A549 (cell line): ENCODE data around the gene ASIC2. TPM values are rescaled to one million over a fixed set of nuclear protein-coding genes. Genes with fewer than 3 reads are reported as not detected.

Source experiments
- ATAC-seq, 2 experiments: fragments of 200-7000 bp in 1 of 2; fragments of >200 bp in 1 of 2; cut with Nextera tagmentation in 1 of 2; cut with Tn5 transposase in 1 of 2; 3 replicates each; pipeline versions ENCODE4 v1.8.0 to v1.9.1; 2018 to 2020; ENCODE audit warnings: mild to moderate bottlenecking in 1 of 2, moderate library complexity in 1 of 2
- CTCF ChIA-PET: fragments of 300-600 bp; sonication (Branson Sonifier 250); formaldehyde crosslinking; extraction: SDS; loops from one replicate; lab custom pipeline; 2021; ENCODE audit warnings: antibody characterized with exemption, inconsistent platforms; lab: Yijun Ruan, JAX
- POLR2A ChIA-PET: fragments of 350-600 bp; formaldehyde crosslinking; extraction: SDS; loops from one replicate; lab custom pipeline; 2021; ENCODE audit warnings: antibody characterized with exemption, inconsistent platforms; lab: Yijun Ruan, JAX
- DNase-seq, 2 experiments: peaks; one replicate each; pipeline versions ENCODE4 v3.0.0 to v3.0.0-alpha.2; 2011 to 2016; ENCODE audit warnings: low read depth in 1 of 2, low spot score in 1 of 2
- FAIRE-seq: peaks from 2 replicates; lab custom pipeline; 2011; peaks lifted over from hg19 to GRCh38; lab: Jason Lieb, UNC
- H3K27ac ChIP-seq, 2 experiments: fragments of >200 bp; sonication (Bioruptor Twin); formaldehyde crosslinking; 3 replicates each; pipeline ENCODE4 v1.5.1; 2016 to 2017
- H3K4me1 ChIP-seq: fragments of >200 bp; sonication (Bioruptor Twin); formaldehyde crosslinking; 3 replicates; pipeline ENCODE4 v1.6.1; 2016
- H3K4me2 ChIP-seq: fragments of >200 bp; sonication (Bioruptor Twin); formaldehyde crosslinking; 3 replicates; pipeline ENCODE4 v1.6.1; 2016
- H3K4me3 ChIP-seq: fragments of >200 bp; sonication (Bioruptor Twin); formaldehyde crosslinking; 3 replicates; pipeline ENCODE4 v1.5.1; 2016
- H3K9me3 ChIP-seq: fragments of >200 bp; sonication (Bioruptor Twin); formaldehyde crosslinking; 3 replicates; pipeline ENCODE4 v1.6.1; 2016
- BHLHE40 ChIP-seq: IDR thresholded peaks from 2 replicates; pipeline ENCODE4 v1.6.1; 2012; ENCODE audit warnings: low read depth, low read length, inconsistent platforms
- CBX2 ChIP-seq: fragments of 200-600 bp; sonication (generic); IDR thresholded peaks from 2 replicates; pipeline ENCODE4 v1.6.1; 2016; ENCODE audit warnings: low read depth, mild to moderate bottlenecking, borderline replicate concordance
- CBX8 ChIP-seq: fragments of 200-600 bp; sonication (generic); IDR thresholded peaks from 2 replicates; pipeline ENCODE4 v1.6.1; 2016
- CHD4 ChIP-seq: fragments of 200-600 bp; sonication (generic); IDR thresholded peaks from 2 replicates; pipeline ENCODE4 v1.6.1; 2016; ENCODE audit warnings: antibody characterized with exemption, mild to moderate bottlenecking, borderline replicate concordance
- EHF ChIP-seq: fragments of 250-450 bp; sonication (Bioruptor Pico); IDR thresholded peaks from 2 replicates; pipeline ENCODE4 v1.5.0; 2020; ENCODE audit warnings: mild to moderate bottlenecking
- EP300 ChIP-seq, 2 experiments: fragments of >200 bp; sonication (Bioruptor Twin); formaldehyde crosslinking; IDR thresholded peaks; 2 replicates in 1 of 2; 3 replicates in 1 of 2; pipeline ENCODE4 v1.6.1; 2016 to 2017
- ESRRA ChIP-seq: fragments of 150-350 bp; IDR thresholded peaks from 2 replicates; pipeline ENCODE4 v1.6.1; 2014; ENCODE audit warnings: mild to moderate bottlenecking, low read length, borderline replicate concordance
- GATA3 ChIP-seq: IDR thresholded peaks from 2 replicates; pipeline ENCODE4 v1.6.1; 2012; ENCODE audit warnings: borderline replicate concordance
- HDAC2 ChIP-seq: fragments of 200-600 bp; sonication (generic); IDR thresholded peaks from 2 replicates; pipeline ENCODE4 v1.6.1; 2016
- HMGXB4 ChIP-seq: fragments of 250-450 bp; sonication (Bioruptor Pico); IDR thresholded peaks from 2 replicates; pipeline ENCODE4 v1.5.0; 2021; ENCODE audit warnings: mild to moderate bottlenecking, moderate library complexity, borderline replicate concordance
- HOXB13 ChIP-seq: fragments of 250-450 bp; sonication (Bioruptor Pico); IDR thresholded peaks from 2 replicates; pipeline ENCODE4 v1.5.0; 2020; ENCODE audit warnings: low read depth, mild to moderate bottlenecking, moderate library complexity
- HOXB5 ChIP-seq: fragments of 250-450 bp; sonication (Bioruptor Pico); IDR thresholded peaks from 2 replicates; pipeline ENCODE4 v1.5.0; 2020; ENCODE audit warnings: mild to moderate bottlenecking, moderate library complexity
- JUN ChIP-seq, 2 experiments: fragments of >200 bp; sonication (Bioruptor Twin); formaldehyde crosslinking; IDR thresholded peaks; 2 replicates in 1 of 2; 3 replicates in 1 of 2; pipeline ENCODE4 v1.6.1; 2016 to 2017
- KDM5A ChIP-seq: fragments of 200-600 bp; sonication (generic); IDR thresholded peaks from 2 replicates; pipeline ENCODE4 v1.6.1; 2016; ENCODE audit warnings: antibody characterized with exemption, mild to moderate bottlenecking
- MAFK ChIP-seq: fragments of 450-650 bp; IDR thresholded peaks from 2 replicates; pipeline ENCODE4 v1.6.1; 2014; ENCODE audit not compliant: partially characterized antibody
- MAZ ChIP-seq: fragments of 150-350 bp; IDR thresholded peaks from 2 replicates; pipeline ENCODE4 v1.6.1; 2014; ENCODE audit warnings: antibody characterized with exemption, low read depth, low read length, borderline replicate concordance
- MYC ChIP-seq: IDR thresholded peaks from 2 replicates; pipeline ENCODE4 v1.6.1; 2012; ENCODE audit warnings: mild to moderate bottlenecking, inconsistent platforms, low read length, improper control_type of control experiment, borderline replicate concordance
- RAD21 ChIP-seq, 2 experiments: fragments of >200 bp in 1 of 2; sonication (Bioruptor Twin) in 1 of 2; formaldehyde crosslinking in 1 of 2; IDR thresholded peaks in 1 of 2; conservative IDR thresholded peaks in 1 of 2; 2 replicates in 1 of 2; 3 replicates in 1 of 2; pipeline ENCODE4 v1.6.1; 2012 to 2018; ENCODE audit warnings: inconsistent platforms in 1 of 2
- RNF2 ChIP-seq: fragments of 200-600 bp; sonication (generic); IDR thresholded peaks from 2 replicates; pipeline ENCODE4 v1.6.1; 2016; ENCODE audit warnings: low read depth, mild to moderate bottlenecking, antibody characterized with exemption, moderate library complexity, borderline replicate concordance
- SMC3 ChIP-seq: fragments of >200 bp; sonication (Bioruptor Twin); formaldehyde crosslinking; IDR thresholded peaks from 3 replicates; pipeline ENCODE4 v1.6.1; 2018; ENCODE audit warnings: inconsistent platforms
- TFCP2L1 ChIP-seq: fragments of 250-450 bp; sonication (Bioruptor Pico); IDR thresholded peaks from 2 replicates; pipeline ENCODE4 v1.5.0; 2021; ENCODE audit warnings: mild to moderate bottlenecking
- TP53 ChIP-seq: fragments of 250-450 bp; sonication (Bioruptor Pico); IDR thresholded peaks from 2 replicates; pipeline ENCODE4 v1.5.0; 2021; ENCODE audit warnings: mild to moderate bottlenecking, moderate library complexity
- ZFP36 ChIP-seq: fragments of 450-650 bp; IDR thresholded peaks from 2 replicates; pipeline ENCODE4 v1.6.1; 2014; ENCODE audit warnings: borderline replicate concordance; ENCODE audit not compliant: partially characterized antibody
- WGBS: methylation state at CpG from one replicate; pipeline ENCODE4 v1.1.6; 2017; ENCODE audit errors: missing lambda C conversion rate; 5-methylcytosine and 5-hydroxymethylcytosine counted together
- polyA plus RNA-seq, 4 experiments: library from polyadenylated mRNA; depleted of rRNA in 3 of 4; stranded (reverse); fragments of >200 nt; fragmentation: RNase III in 1 of 4; extraction: RNeasy Plus Mini Kit Qiagen cat#74134 plus additional on column Dnase treatment in 1 of 4; gene quantifications; 2 replicates in 3 of 4; 3 replicates in 1 of 4; pipeline ENCODE4 v1.2.3, GENCODE V29; 2011 to 2017
- TF ChIP-seq, protein P1 (sequence below): fragments of 150-350 bp; IDR thresholded peaks from 2 replicates; pipeline ENCODE4 v1.6.1; 2014; ENCODE audit warnings: low read depth, mild to moderate bottlenecking, low read length
- TF ChIP-seq, protein P2 (sequence below): IDR thresholded peaks from 2 replicates; pipeline ENCODE4 v1.6.1; 2012
- TF ChIP-seq, protein P3 (sequence below): fragments of 200-600 bp; sonication (generic); IDR thresholded peaks from 2 replicates; pipeline ENCODE4 v1.6.1; 2016; ENCODE audit warnings: antibody characterized with exemption, mild to moderate bottlenecking, moderate library complexity
- TF ChIP-seq, protein P4 (sequence below): IDR thresholded peaks from 2 replicates; pipeline ENCODE4 v1.6.1; 2012; ENCODE audit warnings: low read depth, borderline replicate concordance

The ASIC2 gene
- polyA plus RNA-seq, 2 of the 4 experiments (the other 2 are of a cell fraction), result 1.5 to 1.9 TPM

DNA sequence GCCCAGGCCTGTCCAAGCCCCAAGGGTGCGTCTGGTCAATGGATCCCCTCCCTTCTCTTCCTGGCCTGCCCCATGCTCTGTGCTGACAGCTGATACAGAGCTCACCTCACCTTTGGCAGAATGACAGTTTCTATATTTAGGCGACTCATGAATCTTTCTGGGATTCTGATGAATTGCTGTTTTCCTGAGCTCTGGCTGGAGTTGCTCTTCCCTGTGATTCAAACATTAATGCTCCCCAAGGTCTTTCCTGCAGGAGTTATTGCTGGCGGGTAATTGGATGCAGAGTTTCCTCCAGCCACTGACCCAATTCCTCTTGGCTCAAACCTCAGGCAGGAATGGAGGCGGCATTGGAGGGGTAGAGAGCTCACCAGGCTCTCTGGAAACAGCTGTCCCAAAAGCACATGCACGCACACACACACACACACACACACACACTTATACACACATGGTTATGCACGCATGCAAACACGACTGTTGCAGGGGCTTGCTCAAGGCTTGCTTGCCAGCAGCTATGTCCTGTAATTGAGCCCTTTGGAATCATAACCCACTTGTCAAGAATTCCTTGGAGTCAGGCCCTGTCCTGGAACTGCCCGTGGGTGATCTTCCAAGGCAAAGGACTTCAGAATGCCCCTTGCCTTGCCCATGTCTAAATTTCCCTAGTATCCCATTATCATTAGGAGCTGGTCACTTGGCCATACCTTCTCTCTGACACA is 128.8 kb downstream of the ASIC2 start:
- 80% methylated on average over 8 of the region's 8 CpGs for WGBS
- TF ChIP-seq MAZ (no peak), TP53 (no peak), BHLHE40 (no peak), TFCP2L1 (CRISPR knock-in tag) (no peak), HOXB13 (CRISPR knock-in tag) (no peak), GATA3 (no peak), CHD4 (no peak), CBX2 (no peak), RNF2 (no peak), HMGXB4 (no peak), ESRRA (no peak), SMC3 (no peak), KDM5A (no peak), CBX8 (no peak)
- TF ChIP-seq, protein P1, sequence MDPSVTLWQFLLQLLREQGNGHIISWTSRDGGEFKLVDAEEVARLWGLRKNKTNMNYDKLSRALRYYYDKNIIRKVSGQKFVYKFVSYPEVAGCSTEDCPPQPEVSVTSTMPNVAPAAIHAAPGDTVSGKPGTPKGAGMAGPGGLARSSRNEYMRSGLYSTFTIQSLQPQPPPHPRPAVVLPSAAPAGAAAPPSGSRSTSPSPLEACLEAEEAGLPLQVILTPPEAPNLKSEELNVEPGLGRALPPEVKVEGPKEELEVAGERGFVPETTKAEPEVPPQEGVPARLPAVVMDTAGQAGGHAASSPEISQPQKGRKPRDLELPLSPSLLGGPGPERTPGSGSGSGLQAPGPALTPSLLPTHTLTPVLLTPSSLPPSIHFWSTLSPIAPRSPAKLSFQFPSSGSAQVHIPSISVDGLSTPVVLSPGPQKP, result no peak
- TF ChIP-seq, all 56 proteins: peak for 0
- Histone ChIP-seq H3K4me3 (no peak overlapping the region), H3K9me3 (no peaks in the 10 kb centered on the region), H3K4me2 (no peak overlapping the region), H3K4me1 (peaks cover 4% of the 10 kb centered on the region), H3K27ac (no peak overlapping the region)
- DNase-seq (no peak), FAIRE-seq (no peak), ATAC-seq (no peak)
- ChIA-PET POLR2A (interaction anchor here (1.1 kb wide), 1 partner anchor 51 kb away, joined by 3 read pairs; no protein-coding TSS in a partner anchor), CTCF (interaction anchor here (1.2 to 1.7 kb wide), 2 partner anchors 15 to 56 kb away, joined by 3 to 5 read pairs; no protein-coding TSS in a partner anchor)

GRCh38 chr17:33163533-33164168 is 129.4 kb downstream of the ASIC2 start:
- Histone ChIP-seq H3K4me3 (no peak overlapping the region), H3K27ac (no peak overlapping the region), H3K9me3 (no peaks in the 10 kb centered on the region), H3K4me1 (peaks cover 3% of the 10 kb centered on the region; the same call in 1 of the 3 replicates), H3K4me2 (no peak overlapping the region)
- ChIA-PET POLR2A (interaction anchor here (1.1 kb wide), 1 partner anchor 50 kb away, joined by 3 read pairs; no protein-coding TSS in a partner anchor), CTCF (interaction anchor here (1.2 to 1.7 kb wide), 2 partner anchors 15 to 55 kb away, joined by 3 to 5 read pairs; no protein-coding TSS in a partner anchor)
- 70% methylated on average over 10 of the region's 10 CpGs for WGBS
- FAIRE-seq (no peak), DNase-seq (no peak), ATAC-seq (no peak)
- TF ChIP-seq EHF (CRISPR knock-in tag) (no peak), EP300 (IDR thresholded peaks at IDR 0.05) (no peak), RAD21 (conservative IDR thresholded peaks at IDR 0.05 in 1 of 2, IDR thresholded peaks at IDR 0.05 in 1 of 2) (no peak), MAFK (no peak), HDAC2 (no peak), MYC (no peak), MAZ (no peak), KDM5A (no peak), TP53 (no peak), JUN (IDR thresholded peaks at IDR 0.05) (no peak), HOXB5 (no peak), ZFP36 (no peak), TFCP2L1 (CRISPR knock-in tag) (no peak)
- TF ChIP-seq, protein P2, sequence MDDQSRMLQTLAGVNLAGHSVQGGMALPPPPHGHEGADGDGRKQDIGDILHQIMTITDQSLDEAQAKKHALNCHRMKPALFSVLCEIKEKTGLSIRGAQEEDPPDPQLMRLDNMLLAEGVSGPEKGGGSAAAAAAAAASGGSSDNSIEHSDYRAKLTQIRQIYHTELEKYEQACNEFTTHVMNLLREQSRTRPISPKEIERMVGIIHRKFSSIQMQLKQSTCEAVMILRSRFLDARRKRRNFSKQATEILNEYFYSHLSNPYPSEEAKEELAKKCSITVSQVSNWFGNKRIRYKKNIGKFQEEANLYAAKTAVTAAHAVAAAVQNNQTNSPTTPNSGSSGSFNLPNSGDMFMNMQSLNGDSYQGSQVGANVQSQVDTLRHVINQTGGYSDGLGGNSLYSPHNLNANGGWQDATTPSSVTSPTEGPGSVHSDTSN, result no peak
- TF ChIP-seq, protein P3, sequence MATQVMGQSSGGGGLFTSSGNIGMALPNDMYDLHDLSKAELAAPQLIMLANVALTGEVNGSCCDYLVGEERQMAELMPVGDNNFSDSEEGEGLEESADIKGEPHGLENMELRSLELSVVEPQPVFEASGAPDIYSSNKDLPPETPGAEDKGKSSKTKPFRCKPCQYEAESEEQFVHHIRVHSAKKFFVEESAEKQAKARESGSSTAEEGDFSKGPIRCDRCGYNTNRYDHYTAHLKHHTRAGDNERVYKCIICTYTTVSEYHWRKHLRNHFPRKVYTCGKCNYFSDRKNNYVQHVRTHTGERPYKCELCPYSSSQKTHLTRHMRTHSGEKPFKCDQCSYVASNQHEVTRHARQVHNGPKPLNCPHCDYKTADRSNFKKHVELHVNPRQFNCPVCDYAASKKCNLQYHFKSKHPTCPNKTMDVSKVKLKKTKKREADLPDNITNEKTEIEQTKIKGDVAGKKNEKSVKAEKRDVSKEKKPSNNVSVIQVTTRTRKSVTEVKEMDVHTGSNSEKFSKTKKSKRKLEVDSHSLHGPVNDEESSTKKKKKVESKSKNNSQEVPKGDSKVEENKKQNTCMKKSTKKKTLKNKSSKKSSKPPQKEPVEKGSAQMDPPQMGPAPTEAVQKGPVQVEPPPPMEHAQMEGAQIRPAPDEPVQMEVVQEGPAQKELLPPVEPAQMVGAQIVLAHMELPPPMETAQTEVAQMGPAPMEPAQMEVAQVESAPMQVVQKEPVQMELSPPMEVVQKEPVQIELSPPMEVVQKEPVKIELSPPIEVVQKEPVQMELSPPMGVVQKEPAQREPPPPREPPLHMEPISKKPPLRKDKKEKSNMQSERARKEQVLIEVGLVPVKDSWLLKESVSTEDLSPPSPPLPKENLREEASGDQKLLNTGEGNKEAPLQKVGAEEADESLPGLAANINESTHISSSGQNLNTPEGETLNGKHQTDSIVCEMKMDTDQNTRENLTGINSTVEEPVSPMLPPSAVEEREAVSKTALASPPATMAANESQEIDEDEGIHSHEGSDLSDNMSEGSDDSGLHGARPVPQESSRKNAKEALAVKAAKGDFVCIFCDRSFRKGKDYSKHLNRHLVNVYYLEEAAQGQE, result no peak
- TF ChIP-seq, protein P4, sequence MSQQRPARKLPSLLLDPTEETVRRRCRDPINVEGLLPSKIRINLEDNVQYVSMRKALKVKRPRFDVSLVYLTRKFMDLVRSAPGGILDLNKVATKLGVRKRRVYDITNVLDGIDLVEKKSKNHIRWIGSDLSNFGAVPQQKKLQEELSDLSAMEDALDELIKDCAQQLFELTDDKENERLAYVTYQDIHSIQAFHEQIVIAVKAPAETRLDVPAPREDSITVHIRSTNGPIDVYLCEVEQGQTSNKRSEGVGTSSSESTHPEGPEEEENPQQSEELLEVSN, result no peak
